NCI-H226 (cell line): ENCODE measurements around the gene KLHL3.
"Not testable (repeated sequence)": the region's sequence is repeated elsewhere in the genome, so short reads cannot be mapped to it uniquely, and the experiment has no call there.

Experiments used
- DNase-seq: peaks from one replicate; pipeline ENCODE4 v3.0.0-alpha.2; 2015

KLHL3 gene, protein sequence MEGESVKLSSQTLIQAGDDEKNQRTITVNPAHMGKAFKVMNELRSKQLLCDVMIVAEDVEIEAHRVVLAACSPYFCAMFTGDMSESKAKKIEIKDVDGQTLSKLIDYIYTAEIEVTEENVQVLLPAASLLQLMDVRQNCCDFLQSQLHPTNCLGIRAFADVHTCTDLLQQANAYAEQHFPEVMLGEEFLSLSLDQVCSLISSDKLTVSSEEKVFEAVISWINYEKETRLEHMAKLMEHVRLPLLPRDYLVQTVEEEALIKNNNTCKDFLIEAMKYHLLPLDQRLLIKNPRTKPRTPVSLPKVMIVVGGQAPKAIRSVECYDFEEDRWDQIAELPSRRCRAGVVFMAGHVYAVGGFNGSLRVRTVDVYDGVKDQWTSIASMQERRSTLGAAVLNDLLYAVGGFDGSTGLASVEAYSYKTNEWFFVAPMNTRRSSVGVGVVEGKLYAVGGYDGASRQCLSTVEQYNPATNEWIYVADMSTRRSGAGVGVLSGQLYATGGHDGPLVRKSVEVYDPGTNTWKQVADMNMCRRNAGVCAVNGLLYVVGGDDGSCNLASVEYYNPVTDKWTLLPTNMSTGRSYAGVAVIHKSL

DNA sequence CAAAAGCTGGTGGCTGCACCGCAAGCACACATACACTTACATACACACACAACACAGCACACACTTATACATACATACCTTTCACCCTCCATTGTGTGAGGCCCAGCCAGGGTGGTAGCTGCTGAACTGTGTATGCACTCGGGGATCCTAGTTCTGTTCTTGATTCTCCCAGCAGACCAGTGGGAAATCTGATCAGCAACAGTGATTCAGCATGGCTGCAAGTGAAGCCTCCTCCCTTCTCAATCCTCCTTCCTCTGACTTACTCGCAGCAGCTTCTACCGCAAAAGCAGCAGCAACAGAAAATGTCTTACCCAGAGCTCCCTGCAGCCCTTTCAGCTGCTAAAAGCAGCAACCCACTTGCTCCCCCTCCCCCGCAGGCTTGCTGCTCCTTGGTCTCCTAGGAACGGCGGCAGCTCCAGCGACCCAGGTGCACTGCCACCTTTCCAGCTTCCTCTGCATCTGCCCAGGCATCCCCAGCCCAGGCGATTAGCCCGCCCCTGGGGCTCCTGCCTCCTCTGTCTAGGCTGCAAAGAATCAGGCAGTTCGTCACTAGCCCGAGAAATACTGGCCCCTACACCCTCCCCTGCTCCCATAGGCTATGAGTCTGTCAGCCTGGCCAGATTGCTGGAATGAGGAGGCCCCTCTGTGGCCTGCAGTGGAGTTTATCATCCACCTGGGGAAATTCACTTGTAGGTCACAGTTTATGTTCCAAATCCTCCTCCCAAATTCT lies at the start of gene KLHL3:
KLHL3 (minus strand) TSS at position 535 of the 730 bp plus-strand sequence; CDS start at position 92, 443 bp downstream.
- DNase-seq = no peak

DNA sequence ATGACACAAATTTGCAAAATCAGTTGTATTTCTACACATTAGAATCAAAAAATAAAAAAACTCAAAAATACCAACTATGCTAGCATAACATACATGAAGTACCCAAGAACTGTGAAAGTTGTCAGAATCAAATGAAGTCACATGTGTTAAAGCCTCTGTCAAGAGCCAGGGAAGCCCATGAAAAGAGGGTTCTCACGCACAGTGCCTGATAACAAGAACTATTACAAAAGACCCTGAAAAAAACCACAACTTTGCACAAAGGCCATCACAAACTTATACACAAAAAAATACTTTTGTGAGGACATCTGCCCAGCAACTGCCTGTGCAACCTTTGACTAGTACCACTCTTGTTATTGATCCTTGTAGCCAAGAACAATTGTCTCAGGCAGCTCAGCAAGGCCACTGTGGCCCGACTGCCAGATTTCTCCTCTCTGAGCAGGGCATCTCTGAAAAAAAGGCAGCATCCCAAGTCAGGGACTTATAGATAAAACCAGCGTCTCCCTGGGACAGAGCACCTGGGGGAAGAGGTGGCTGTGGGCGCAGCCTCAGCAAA lies 47.2 kb upstream of the KLHL3 start:
- no peak for DNase-seq

DNA sequence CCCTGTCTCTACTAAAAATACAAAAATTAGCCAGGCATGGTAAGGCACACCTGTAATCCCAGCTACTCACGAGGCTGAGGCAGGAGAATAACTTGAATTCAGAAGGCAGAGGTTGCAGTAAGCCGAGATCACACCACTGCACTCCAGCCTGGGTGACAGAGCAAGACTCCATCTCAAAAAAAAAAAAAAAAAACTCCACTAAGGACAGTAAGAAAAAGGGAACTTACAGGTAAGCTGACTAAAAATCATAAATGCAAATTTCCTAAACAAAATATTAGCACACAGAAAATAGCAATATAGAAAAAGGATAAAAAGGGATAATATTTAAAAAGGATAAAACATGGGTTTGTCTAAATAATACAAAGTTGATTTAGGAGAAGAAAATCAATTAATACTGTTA lies 46.2 kb upstream of the KLHL3 start:
- DNase-seq = no peak

DNA sequence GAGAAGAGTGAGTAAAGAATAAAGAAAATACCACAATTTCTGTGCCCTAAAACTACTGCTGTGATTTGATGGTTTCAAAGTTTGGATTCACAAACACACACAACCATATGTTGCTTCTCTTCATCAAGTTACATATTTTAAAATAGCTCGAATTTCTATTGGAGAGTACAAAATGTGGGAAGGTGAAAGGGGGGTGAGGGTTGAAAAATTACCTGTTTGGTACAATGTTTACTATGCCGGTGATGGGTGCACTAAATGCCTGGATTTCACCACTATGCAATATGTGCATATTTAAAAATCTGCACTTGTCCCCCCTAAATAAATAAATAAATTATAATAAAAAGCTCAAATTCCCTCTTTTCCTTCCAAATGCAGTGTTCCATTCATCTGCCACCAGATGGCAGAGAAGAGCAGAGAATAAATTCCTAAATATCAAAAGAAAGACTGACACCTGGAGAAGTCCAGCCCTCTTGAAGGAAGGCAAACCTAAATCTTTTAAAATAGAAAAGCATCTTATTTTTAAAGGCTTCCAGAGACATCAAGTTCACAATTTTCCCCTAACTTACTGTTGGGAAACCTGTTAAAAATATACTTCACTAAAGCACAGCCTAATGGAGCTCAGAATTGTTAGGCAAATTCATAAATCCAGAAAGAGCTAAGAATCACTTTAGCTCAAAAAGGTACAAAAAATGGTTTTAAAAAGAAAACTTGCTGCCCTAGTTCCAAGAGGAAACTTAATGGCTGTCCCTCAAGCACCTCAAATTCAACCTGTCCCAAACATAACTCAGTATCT lies 43.1 kb upstream of the KLHL3 start:
- no peak for DNase-seq

DNA sequence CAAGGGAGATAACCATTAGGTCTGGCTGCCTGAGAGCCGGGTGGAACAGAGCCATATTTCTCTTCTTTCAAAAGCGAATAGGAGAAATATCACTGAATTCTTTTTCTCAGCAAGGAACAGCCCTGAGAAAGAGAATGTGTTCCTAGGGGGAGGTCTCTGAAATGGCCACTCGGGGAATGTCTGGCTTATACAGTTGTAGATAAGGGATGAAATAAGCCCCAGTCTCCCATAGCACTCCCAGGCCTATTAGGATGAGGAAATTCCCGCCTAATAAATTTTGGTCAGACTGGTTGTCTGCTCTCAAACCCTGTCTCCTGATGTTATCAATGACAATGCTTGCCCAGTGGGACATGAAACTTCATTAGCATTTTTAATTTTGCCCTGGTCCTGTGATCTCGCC lies 32.0 kb upstream of the KLHL3 start:
- DNase-seq = not testable (repeated sequence)

DNA sequence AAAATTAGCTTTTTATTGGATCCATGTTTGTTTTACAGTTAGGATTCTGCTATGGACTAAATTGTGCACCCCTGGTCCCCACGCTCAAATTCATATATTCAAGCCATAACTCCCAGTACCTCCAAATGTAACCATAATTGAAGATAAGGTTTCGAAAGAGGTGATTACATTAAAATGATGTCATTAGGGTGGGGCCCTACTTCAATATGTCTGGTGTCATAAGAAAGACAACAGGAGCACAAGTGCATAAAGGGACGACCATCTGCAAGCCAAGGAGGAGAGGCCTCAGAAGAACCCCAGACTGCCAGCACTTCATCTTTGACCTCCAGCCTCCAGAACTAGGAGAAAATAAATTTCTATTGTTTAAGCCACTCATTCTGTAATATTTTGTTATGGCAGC lies 25.7 kb upstream of the KLHL3 start:
- DNase-seq = peak; percentile 43

DNA sequence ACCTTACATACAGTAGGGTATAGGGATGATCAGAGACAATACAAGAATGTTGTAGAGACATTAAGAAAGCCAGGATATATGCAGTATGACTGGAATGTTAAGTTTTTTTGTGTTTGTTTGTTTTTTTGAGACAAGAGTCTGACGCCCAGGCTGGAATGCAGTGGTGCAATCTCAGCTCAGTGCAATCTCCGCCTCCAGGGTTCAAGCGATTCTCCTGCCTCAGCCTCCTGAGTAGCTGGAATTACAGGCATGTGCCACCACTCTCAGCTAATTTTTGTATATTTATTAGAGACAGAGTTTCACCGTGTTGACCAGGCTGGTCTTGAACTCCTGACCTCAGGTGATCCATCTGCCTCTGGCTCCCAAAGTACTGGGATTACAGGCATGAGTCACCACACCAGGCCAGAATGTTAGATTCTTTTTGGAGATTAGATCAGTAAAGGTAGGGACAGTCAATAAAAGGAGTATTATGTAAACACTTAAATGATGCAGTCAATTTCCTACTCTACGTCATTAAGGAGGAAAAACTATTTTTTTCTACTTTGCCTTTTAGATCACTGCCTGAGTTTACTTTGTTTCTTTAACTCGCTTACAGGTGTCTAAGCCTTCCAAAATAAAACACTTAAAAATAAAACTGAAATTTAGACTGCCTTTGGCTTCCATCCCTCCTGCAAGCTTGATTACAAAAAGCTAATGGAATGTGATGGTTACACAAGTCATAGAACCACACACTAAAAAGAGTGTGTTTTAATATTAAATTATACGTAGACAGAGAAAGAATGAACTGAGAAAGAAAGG lies 25.0 kb upstream of the KLHL3 start:
- peak; percentile 19 for DNase-seq

DNA sequence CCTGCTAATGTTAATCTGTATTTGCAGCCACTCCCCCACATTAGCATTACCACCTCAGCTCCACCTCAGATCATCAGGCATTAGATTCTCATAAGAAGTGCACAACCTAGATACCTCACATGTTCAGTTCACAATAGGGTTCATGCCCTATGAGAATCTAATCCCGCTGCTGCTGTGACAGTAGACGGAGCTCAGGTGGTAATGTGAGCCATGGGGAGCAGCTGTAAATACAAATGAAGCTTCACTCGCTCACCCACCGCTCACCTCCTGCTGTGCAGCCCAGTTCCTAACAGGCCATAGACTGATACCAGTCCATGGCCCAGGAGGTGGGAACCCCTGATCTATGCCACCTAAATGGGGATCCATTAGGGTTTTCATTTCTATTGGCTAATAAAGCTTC lies 24.4 kb upstream of the KLHL3 start:
- no peak for DNase-seq

DNA sequence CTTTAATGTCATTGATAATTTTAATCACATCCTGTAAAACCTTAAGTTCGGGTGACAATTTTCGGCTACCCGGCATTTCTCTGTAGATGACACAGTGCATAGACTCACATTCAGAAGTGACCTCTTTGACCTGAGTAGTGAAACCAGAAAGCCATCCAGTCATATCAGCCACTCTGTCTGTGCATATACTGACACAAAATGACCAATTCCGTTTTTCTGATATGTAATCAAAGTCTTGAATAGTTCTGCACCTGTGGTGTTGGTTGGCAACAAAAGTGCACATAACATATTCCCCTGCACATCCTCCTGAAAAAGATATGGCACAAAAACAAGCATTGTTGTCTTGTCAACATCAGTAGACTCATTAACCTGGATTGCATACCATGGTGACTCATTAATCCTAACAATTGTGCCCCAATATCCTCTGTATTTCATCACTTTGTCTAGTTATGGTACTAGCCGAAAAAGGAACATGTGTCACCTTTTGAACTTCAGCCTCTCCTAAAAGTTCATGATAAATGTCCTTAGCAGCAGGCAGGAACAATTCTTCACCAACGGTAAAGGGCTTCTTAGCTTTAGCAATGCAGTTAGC lies 22.9 kb upstream of the KLHL3 start:
- no peak for DNase-seq

DNA sequence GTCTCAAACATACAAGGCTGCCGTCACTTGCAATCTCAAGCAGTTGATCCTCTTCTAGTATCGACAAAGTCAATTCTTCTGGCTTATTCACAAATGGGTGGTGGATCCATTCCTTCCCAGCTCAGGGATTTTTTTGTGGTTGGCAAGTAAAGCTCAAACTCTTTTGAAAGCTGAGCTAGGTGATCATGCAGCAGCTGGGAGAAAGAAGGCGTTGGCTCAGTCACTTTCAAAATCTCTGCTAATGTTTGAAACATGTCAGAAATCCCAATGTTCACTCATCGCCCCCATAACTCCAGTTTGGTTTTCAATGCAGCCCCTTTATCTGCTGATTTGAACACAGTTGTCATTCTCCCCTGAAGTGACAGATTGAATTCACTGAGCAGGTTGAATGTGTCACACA lies 22.2 kb upstream of the KLHL3 start:
- no peak for DNase-seq

DNA sequence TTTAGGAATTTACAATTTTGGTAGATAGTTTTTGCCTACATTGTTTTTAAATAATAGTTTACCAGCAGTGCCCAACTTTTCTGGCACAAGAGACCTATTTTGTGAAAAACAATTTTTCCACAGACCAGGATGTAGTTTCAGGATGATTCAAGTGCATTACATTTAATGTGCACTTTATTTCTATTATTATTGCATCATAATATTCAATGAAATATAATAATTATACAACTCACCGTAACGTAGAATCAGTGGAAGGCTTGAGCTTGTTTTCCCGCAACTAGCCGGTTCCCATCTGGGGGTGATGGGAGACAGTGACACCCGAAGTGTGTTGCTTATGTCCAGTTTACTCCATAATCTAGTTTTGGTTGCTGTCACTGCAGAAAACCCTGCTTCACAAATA lies 21.7 kb upstream of the KLHL3 start:
- no peak for DNase-seq

DNA sequence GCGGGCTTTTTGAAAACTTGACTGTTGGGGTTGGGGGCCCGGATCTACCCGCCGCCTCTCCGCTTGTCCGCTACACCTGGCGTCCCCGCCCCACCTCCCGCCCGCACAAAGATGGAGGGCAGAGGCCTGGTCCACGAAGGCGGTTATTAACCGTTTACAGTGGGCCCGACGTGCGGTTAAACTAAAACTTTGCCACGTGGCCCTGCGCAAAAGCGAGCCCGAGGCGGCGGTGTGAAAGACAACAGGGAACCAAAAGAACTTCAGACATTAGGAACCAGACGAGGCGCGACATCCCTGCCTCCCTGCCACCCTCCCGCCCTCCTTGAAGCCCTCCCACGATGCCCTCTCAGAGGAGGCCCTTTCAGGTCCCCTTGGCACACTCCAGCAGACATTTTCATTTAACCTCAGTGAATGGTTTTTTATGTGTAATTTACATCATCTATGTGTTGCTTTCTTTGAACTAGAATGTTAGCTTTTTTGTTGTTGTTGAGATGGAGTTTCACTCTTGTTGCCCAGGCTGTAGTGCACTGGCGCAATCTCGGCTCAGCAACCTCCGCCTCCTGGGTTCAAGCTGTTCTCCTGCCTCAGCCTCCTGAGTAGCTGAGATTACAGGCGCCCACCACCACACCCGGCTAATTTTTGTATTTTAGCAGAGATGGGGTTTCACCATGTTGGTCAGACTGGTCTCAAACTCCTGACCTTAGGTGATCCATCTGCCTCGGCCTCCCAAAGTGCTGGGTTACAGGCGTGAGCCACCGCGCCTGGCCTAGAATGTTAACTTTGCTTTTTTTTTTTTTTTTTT lies 19.3 kb upstream of the KLHL3 start:
- no peak for DNase-seq

DNA sequence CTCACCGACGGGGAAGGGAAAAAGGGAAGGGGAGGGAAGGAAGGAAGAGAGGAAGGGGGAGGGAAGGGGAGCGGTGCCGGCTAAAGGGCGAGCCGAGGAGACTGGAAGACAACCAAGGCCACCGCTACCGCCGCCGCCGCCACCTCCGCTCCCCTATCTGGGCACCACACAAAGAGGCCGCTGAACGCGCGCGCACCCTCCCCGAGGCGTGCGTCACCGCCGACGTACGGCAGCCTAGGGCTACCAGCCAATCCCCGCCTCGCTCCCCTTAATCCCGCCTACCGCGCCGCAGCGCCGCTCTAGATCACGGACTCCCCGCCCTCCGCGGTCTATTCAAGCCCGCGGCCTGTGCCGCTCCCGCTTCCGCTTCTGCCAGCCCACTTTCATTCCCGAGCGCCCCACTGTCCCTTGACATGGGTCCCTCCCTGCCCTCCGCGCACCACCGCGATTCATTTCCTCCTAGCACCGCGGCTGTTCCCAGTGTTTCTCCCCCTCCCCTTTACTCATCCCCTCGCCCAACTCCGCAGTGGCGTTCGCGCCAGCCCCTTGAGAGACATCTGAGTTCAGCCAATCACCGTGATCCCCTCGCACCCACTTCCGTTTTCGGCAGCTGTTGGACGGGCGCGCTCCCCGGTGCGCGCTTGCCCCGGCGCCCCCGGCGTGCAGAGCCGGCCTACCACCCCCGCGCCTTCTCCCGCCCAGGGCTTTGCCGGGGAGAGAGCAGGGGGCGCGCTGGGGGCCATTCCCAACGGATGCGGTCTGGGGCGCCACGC lies 18.5 kb upstream of the KLHL3 start, which contains the start of gene HNRNPA0:
HNRNPA0 (minus strand) TSS at position 176 of the 773 bp plus-strand sequence. CDS start 297 bp downstream, outside the sequence.
- DNase-seq = peak; percentile 93

DNA sequence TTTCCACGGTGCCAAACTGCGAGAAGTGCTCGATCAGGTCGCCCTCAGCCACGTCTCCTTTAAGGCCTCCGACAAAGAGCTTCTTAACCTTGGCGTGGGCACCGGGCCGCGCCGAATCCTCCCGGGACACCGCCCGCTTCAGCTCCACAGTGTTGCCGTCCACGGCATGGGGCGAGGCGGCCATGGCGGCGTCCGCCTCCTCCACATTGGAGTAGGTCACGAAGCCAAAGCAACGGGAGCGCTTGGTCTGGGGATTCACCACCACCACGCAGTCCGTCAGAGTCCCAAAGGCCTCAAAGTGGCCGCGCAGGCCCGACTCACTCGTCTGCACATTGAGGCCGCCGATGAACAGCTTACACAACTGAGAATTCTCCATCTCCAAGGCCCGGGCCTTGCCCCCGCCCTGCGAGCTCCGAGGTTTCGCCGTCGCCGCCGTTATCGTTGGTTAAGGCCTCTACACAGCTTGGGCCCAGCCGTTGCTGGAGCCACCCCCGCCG lies 17.9 kb upstream of the KLHL3 start:
- no peak for DNase-seq

DNA sequence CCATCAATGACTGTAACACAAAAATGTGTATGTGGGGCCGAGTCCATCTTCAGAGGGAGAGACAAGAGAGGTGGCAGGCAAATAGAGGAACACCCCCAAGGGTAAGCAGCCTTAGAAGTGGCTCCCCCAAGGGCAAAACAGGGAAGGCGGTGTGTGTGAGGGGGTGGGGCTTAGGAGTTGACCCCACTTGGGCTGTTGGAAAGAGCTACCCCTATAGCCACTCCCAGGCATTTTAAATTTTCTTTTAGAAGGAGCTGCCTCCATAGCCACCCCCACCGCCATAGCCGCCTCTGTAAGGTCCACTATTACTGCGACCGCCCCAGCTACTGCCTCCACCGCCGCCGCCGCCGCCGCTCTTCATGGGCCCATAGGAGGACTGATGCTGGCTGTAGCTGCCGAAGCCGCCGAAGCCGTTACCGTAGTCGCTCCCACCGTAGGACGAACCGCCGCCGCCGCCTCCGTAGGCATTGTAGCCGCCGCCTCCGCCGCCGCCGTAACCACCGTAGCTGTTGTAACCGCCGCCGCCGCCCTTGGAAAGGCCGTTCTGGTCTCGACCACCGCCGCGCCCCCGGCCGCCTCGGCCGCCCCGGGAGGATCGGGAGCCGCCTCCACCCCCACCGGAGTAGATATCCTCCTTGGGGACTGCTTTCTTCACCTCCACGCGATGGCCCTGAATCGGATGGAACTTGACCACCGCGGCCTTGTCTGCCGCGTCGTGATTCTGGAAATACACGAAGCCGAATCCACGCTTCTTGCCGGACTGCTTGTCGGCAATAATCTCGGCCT lies 17.2 kb upstream of the KLHL3 start:
- DNase-seq = peak; percentile 37

DNA sequence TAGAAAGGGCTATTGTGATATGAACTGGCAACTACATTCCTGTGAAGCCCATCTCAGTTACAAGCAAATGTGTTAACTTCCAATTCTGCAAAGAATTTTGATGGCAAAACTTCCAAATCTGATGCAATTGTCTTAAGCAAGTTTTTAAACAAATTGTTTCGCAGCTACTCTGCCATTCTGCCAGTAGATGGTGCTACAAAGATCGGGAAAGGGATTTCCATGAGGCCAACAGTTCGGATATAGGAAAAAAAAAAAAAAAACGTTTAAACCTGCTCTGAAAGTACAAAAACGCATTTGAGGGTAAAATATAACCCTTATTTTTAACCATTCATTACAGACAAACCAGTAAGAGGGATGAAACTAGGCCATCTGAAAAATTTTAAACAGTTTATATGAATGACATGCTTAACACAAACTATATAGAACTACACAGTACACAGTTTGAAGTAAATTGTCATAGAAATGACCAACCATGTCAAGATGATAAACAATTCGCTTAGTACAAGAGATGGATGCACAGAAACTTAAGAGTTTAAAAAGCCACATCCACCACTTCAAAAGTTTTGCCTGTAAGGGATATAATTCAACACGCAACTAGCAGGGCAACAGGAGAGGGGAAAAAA lies 16.1 kb upstream of the KLHL3 start:
- DNase-seq = peak; percentile 20

DNA sequence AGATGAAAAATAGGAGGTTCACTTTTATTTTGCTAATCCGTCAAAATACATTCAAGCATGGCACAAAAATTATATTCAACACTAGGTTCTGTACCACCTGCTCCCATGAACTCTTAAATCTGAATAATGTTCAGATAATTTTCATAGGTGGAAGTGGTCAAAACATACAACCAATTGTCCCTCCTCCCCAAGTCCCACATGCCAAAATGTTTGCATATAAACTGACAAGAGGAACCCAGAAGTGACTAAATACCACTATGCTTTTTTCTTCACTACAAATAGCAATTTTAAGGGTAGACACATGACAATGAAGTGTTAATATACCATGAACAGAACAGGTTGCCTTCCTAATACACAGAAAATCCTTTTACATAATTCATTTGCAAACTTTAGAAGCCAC lies 14.5 kb upstream of the KLHL3 start:
- DNase-seq = no peak

DNA sequence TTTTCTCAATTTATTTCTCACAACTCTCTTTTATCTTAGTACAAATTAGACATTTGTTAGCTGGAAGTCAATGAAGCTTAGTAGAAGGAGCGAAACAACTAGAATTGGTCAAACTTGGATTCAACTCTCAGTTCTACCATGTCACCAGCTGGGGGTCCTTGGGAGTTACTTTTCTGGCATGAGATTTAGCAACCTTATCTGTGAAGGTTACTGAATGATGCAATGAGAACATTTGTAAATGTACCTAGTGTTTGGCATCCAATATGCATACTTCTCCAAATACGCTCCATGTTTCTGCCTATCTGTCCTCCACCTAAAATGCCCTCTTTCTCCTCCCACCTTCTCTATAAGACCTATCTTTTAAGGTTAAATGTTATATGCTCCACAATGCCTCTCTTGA lies 12.0 kb upstream of the KLHL3 start:
- no peak for DNase-seq
